Lower leg skin (tissue), 3 donors: ENCODE results near the gene RBMXL2.

Experiments used
- POLR2A ChIP-seq, 2 donors: fragments of 450-650 bp; IDR thresholded peaks; one replicate each; pipeline ENCODE4 v1.6.1; 2016 to 2017; ENCODE audit warnings: antibody characterized with exemption in 2 of 2, mild to moderate bottlenecking in 1 of 2, moderate library complexity in 1 of 2
- TF ChIP-seq, protein P1 (sequence below), 3 donors: fragments of 450-650 bp; IDR thresholded peaks; one replicate each; pipeline ENCODE4 v1.5.1; 2016; ENCODE audit warnings: antibody characterized with exemption in 3 of 3, mild to moderate bottlenecking in 3 of 3, moderate library complexity in 2 of 3

DNA sequence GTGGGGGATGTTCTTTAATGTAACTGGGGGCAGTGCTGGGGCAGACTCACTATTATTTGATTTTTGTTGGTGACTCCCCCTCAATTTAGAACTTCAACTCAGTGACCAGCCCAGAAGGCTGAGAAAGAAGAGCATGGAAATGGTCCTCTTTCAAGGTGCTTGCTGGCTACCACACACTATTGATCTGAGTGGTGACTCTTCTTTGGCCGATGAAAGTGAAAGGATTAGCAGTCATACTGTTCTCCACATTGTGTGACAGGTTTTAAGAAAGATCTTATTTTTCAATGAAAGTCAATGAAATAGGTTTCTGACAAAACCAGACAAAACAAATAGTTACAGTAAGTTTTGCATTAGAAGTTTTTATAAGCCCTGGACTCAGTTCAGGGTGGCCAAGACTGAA lies 38.6 kb upstream of the RBMXL2 start:
- TF ChIP-seq, protein P1, sequence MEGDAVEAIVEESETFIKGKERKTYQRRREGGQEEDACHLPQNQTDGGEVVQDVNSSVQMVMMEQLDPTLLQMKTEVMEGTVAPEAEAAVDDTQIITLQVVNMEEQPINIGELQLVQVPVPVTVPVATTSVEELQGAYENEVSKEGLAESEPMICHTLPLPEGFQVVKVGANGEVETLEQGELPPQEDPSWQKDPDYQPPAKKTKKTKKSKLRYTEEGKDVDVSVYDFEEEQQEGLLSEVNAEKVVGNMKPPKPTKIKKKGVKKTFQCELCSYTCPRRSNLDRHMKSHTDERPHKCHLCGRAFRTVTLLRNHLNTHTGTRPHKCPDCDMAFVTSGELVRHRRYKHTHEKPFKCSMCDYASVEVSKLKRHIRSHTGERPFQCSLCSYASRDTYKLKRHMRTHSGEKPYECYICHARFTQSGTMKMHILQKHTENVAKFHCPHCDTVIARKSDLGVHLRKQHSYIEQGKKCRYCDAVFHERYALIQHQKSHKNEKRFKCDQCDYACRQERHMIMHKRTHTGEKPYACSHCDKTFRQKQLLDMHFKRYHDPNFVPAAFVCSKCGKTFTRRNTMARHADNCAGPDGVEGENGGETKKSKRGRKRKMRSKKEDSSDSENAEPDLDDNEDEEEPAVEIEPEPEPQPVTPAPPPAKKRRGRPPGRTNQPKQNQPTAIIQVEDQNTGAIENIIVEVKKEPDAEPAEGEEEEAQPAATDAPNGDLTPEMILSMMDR (IDR thresholded peaks at IDR 0.05): no peak
- no peak for TF ChIP-seq POLR2A (IDR thresholded peaks at IDR 0.05)
